Measurements from ENCODE around the gene ABCB8. TPM values are rescaled to one million over a fixed set of nuclear protein-coding genes. Genes with fewer than 3 reads are reported as not detected.

ABCB8 gene
- total and polyA plus RNA-seq, 9 of the 15 experiments (the other 6 are each of a cell fraction or from before 2014, with no cell fraction given), result 7.6 to 106 (median 36.3) TPM

DNA sequence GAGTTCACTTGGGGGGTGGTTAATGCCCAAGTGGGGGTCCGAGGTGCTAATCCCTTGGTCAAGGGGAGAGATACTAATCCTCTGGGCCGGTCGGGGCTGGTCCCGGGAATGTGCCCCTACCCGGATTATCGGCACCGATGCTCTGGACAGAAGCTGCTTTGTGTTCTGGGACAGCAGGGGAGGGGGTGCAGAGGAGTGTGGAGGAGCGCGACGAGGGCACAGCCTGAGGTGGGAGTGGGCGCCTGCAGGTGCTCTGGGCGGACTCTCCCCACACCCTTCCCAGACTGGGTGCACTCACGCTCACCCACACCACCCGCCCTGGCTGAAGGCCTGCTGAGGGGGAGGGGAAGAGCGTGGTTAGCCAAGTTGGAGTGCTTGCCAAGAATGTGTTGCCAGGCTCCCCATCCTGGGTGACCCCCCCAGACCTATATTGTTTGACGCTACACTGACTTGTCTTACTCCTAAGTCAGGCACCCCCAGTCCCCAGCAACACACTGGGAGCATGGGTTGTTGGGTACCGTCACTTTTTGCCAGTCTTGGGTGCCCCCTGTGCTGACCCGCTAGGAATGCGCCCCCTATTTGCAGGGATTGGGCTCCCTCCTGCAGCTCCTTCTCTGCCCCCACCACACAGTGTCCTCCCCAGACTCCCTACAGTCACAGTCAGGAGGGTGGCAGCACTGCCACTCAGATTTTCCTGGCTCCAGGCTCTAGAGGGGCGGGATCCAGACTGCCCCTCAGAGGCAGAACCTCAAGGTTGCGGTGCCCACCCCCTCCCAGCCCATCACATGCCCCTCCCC, 32.4 kb downstream of the ABCB8 start:
- peaks cover 66% of the 10 kb centered on the region for H3K79me2 ChIP-seq (ENCODE audit: control insufficient read depth, insufficient read depth, low read length)
- H3K9me1 ChIP-seq (ENCODE audit: control insufficient read depth, insufficient read depth, low read length), result no peaks in the 10 kb centered on the region
- H3K36me3 ChIP-seq (ENCODE audit: control insufficient read depth, insufficient read depth, low read length), result peaks cover 33% of the 10 kb centered on the region
- in situ Hi-C loops (cut with MboI), result no loop called here
- BruUV-seq (replicated peaks), result TSS peak; percentile 62
- H3K4me1 ChIP-seq (replicated peaks in 1 of 2; ENCODE audit: control insufficient read depth in 2 of 2, insufficient read depth in 2 of 2, low read length in 2 of 2), result peaks cover 57 to 85% of the 10 kb centered on the region in 2 experiments
- POLR2A ChIA-PET, result interaction anchor here (0.6 to 2.4 kb wide), 8 partner anchors 13 to 572 kb away, joined by 3 to 9 read pairs (median 3); partner anchors contain the start of genes ABCF2 and FASTK
- intact Hi-C loops (cut with micrococcal nuclease), result loop anchor here (1.0 to 2.0 kb wide), 2 partner anchors 20 to 48 kb away; partner anchors contain the start of gene FASTK
- peaks cover 10% of the 10 kb centered on the region for H4K20me1 ChIP-seq (replicated peaks; ENCODE audit: control insufficient read depth, insufficient read depth, low read length)
- H2AFZ ChIP-seq (ENCODE audit: low read depth, low read length), result no peak overlapping the region
- peak overlapping the region; percentile 85 to 91 for H3K9ac ChIP-seq (ENCODE audit: insufficient read depth in 1 of 2, low read depth in 2 of 2, low read length in 2 of 2)
- no peak for ATAC-seq
- peak overlapping the region; percentile 90 for H3K27ac ChIP-seq (ENCODE audit: extremely low read depth, low read depth, low read length)
- CTCF ChIA-PET (ENCODE audit: low intra/inter-chr PET ratio), result interaction anchor here (0.6 to 1.7 kb wide), 6 partner anchors 32 to 681 kb away, joined by 3 to 8 read pairs (median 5); partner anchors contain the start of gene ABCB8
- peak overlapping the region; percentile 94 for H3K4me2 ChIP-seq (ENCODE audit: insufficient read depth, low read length)
- DNase-seq (ENCODE audit: extremely low read depth in 1 of 4, low spot score in 3 of 4), result peak in 2 of 4 experiments; percentile 40 to 66
- H3K9me3 ChIP-seq (replicated peaks; ENCODE audit: control insufficient read depth, insufficient read depth, low read depth, low read length), result no peaks in the 10 kb centered on the region
- WGBS (ENCODE audit: insufficient coverage, low coverage, missing lambda C conversion rate), result 6% methylated on average over 20 of the region's 21 CpGs
- no peak for FAIRE-seq
- peak overlapping the region; percentile 84 for H3K4me3 ChIP-seq
- H3K27me3 ChIP-seq (ENCODE audit: control insufficient read depth in 2 of 2, insufficient read depth in 2 of 2, low read length in 2 of 2), result no peaks in the 10 kb centered on the region
- peak; percentile 8; the same call in 1 of the 2 replicates for TF ChIP-seq SMARCE1 (IDR thresholded peaks at IDR 0.05)
- TF ChIP-seq, protein P1, sequence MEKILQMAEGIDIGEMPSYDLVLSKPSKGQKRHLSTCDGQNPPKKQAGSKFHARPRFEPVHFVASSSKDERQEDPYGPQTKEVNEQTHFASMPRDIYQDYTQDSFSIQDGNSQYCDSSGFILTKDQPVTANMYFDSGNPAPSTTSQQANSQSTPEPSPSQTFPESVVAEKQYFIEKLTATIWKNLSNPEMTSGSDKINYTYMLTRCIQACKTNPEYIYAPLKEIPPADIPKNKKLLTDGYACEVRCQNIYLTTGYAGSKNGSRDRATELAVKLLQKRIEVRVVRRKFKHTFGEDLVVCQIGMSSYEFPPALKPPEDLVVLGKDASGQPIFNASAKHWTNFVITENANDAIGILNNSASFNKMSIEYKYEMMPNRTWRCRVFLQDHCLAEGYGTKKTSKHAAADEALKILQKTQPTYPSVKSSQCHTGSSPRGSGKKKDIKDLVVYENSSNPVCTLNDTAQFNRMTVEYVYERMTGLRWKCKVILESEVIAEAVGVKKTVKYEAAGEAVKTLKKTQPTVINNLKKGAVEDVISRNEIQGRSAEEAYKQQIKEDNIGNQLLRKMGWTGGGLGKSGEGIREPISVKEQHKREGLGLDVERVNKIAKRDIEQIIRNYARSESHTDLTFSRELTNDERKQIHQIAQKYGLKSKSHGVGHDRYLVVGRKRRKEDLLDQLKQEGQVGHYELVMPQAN (IDR thresholded peaks at IDR 0.05; ENCODE audit: borderline replicate concordance), result no peak
- 0 out of 2 replicates have a peak, but pooled peaks have one; percentile 29 for TF ChIP-seq PHB (CRISPR knock-in tag; IDR thresholded peaks at IDR 0.05)
- TF ChIP-seq EGR1 (conservative IDR thresholded peaks at IDR 0.05), result peak; percentile 27; the same call in 1 of the 2 replicates
- TF ChIP-seq HDGF (IDR thresholded peaks at IDR 0.05), result 0 out of 2 replicates have a peak, but pooled peaks have one; percentile 18
- peak; percentile 17; the same call in 1 of the 2 replicates for TF ChIP-seq ZNF12 (CRISPR knock-in tag; IDR thresholded peaks at IDR 0.05)
- TF ChIP-seq, protein P2, sequence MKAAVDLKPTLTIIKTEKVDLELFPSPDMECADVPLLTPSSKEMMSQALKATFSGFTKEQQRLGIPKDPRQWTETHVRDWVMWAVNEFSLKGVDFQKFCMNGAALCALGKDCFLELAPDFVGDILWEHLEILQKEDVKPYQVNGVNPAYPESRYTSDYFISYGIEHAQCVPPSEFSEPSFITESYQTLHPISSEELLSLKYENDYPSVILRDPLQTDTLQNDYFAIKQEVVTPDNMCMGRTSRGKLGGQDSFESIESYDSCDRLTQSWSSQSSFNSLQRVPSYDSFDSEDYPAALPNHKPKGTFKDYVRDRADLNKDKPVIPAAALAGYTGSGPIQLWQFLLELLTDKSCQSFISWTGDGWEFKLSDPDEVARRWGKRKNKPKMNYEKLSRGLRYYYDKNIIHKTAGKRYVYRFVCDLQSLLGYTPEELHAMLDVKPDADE (conservative IDR thresholded peaks at IDR 0.05; ENCODE audit: control insufficient read depth, low read depth, low read length), result 0 out of 2 replicates have a peak, but pooled peaks have one; percentile 8
- no peak for TF ChIP-seq HNRNPUL1 (IDR thresholded peaks at IDR 0.05; ENCODE audit: low read length)
- TF ChIP-seq CXXC5 (CRISPR knock-in tag; IDR thresholded peaks at IDR 0.05), result 0 out of 2 replicates have a peak, but pooled peaks have one; percentile 5
- TF ChIP-seq, protein P3, sequence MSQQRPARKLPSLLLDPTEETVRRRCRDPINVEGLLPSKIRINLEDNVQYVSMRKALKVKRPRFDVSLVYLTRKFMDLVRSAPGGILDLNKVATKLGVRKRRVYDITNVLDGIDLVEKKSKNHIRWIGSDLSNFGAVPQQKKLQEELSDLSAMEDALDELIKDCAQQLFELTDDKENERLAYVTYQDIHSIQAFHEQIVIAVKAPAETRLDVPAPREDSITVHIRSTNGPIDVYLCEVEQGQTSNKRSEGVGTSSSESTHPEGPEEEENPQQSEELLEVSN (IDR thresholded peaks at IDR 0.05; ENCODE audit: borderline replicate concordance in 1 of 2, extremely low read depth in 1 of 2, insufficient read depth in 1 of 2, insufficient read length in 1 of 2, low read depth in 1 of 2, low read length in 1 of 2, poor library complexity in 1 of 2, severe bottlenecking in 1 of 2), result peak in 1 of 2 experiments; percentile 23

Data from K562 (cell line).